ENCODE results near the gene ZBTB16.

- TF ChIP-seq CTCF (IDR thresholded peaks at IDR 0.05; ENCODE audit: poor library complexity, severe bottlenecking) = no peak
- TF ChIP-seq POLR2AphosphoS5 (IDR thresholded peaks at IDR 0.05) = no peak
- TF ChIP-seq EZH2 (IDR thresholded peaks at IDR 0.05; ENCODE audit: borderline replicate concordance, insufficient read depth, low read length, poor library complexity, severe bottlenecking) = no peak
Observed at GRCh38 chr11:114034956-114035355, 24.6 kb upstream of the ZBTB16 start.
